NT2/D1 (cell line): Measurements from ENCODE around the gene RPGRIP1L.

ENCODE experiments used
- SUZ12 ChIP-seq: IDR thresholded peaks from 2 replicates; pipeline ENCODE4 v1.6.1; 2011; ENCODE audit not compliant: insufficient read length, insufficient read depth; ENCODE audit errors: extremely low read depth
- YY1 ChIP-seq: IDR thresholded peaks from 2 replicates; pipeline ENCODE4 v1.6.1; 2011; ENCODE audit not compliant: insufficient read length, insufficient read depth
- ZNF274 ChIP-seq: IDR thresholded peaks from 2 replicates; pipeline ENCODE4 v1.6.1; 2011; ENCODE audit warnings: mild to moderate bottlenecking, low read depth, low read length

- no peak for TF ChIP-seq ZNF274
- no peak for TF ChIP-seq YY1
- TF ChIP-seq SUZ12 = no peak
Measured at GRCh38 chr16:53717577-53717976, 13.9 kb upstream of the RPGRIP1L start.
